ENCODE results near the gene DRAM1.
"Not testable (repeated sequence)": the region's sequence is repeated elsewhere in the genome, so short reads cannot be mapped to it uniquely, and the experiment has no call there.

Gene DRAM1

GRCh38 chr12:101859664-101860607 is 17.4 kb upstream of the DRAM1 start:
- no peak for DNase-seq

GRCh38 chr12:101861688-101862087 is 15.7 kb upstream of the DRAM1 start:
- peak; percentile 4 for DNase-seq

GRCh38 chr12:101862245-101862644 is 15.1 kb upstream of the DRAM1 start:
- DNase-seq, result no peak

GRCh38 chr12:101863981-101864380 is 13.4 kb upstream of the DRAM1 start:
- no peak for DNase-seq

- no peak for DNase-seq
Measured at GRCh38 chr12:101866615-101867373, 10.6 kb upstream of the DRAM1 start.

- DNase-seq, result not testable (repeated sequence)
Measured at GRCh38 chr12:101867619-101868018, 9.8 kb upstream of the DRAM1 start.

- no peak for DNase-seq
Measured at GRCh38 chr12:101870925-101871324, 6.5 kb upstream of the DRAM1 start.

- no peak for DNase-seq
Measured at GRCh38 chr12:101875162-101875561, 2.2 kb upstream of the DRAM1 start.

GRCh38 chr12:101876322-101876860 is 989 bp upstream of the DRAM1 start:
- DNase-seq, result no peak

GRCh38 chr12:101877806-101878242 is 444 bp downstream of the DRAM1 start:
- no peak for DNase-seq

GRCh38 chr12:101878243-101878821 is 952 bp downstream of the DRAM1 start:
- DNase-seq, result no peak

- no peak for DNase-seq
Measured at GRCh38 chr12:101880769-101881168, 3.4 kb downstream of the DRAM1 start.

GRCh38 chr12:101881228-101881627 is 3.8 kb downstream of the DRAM1 start:
- no peak for DNase-seq

GRCh38 chr12:101884174-101884573 is 6.8 kb downstream of the DRAM1 start:
- no peak for DNase-seq

- DNase-seq, result not testable (repeated sequence)
Measured at GRCh38 chr12:101884781-101885340, 7.5 kb downstream of the DRAM1 start.

- DNase-seq, result no peak
Measured at GRCh38 chr12:101885912-101886561, 8.7 kb downstream of the DRAM1 start.

GRCh38 chr12:101889211-101889752 is 11.9 kb downstream of the DRAM1 start:
- DNase-seq, result no peak

GRCh38 chr12:101891462-101891971 is 14.1 kb downstream of the DRAM1 start:
- DNase-seq, result peak; percentile 12

- DNase-seq, result no peak
Measured at GRCh38 chr12:101892794-101893193, 15.4 kb downstream of the DRAM1 start.

GRCh38 chr12:101901777-101902176 is 24.4 kb downstream of the DRAM1 start:
- no peak for DNase-seq

- no peak for DNase-seq
Measured at GRCh38 chr12:101902641-101903040, 25.3 kb downstream of the DRAM1 start.

- no peak for DNase-seq
Measured at GRCh38 chr12:101906226-101906625, 28.8 kb downstream of the DRAM1 start.
